Stimulated activated memory B cell treated with anti-CD40 and anti-IgM and Interleukin-4, amounts not matched to agents 10 μg/mL and 1 μg/mL and 100 μg/mL, for 72 hours (primary cell): Measurements from ENCODE around the gene CACNA2D4.
A peak's percentile ranks its signal among the peaks of the same experiment; 100 is the strongest.

Experiments
- ATAC-seq: fragments of 150-1000 bp; cut with Tn5 transposase; 2 replicates; pipeline ENCODE4 v1.10.0; 2021
- H3K27ac Mint-ChIP-seq: one replicate; pipeline ENCODE4 v1.8.0; 2022; ENCODE audit warnings: mild to moderate bottlenecking, mixed read lengths
- H3K27me3 Mint-ChIP-seq: one replicate; pipeline ENCODE4 v1.8.0; 2022; ENCODE audit warnings: mixed read lengths
- H3K36me3 Mint-ChIP-seq: one replicate; pipeline ENCODE4 v1.8.0; 2022; ENCODE audit warnings: mixed read lengths
- H3K4me1 Mint-ChIP-seq: one replicate; pipeline ENCODE4 v1.8.0; 2022; ENCODE audit warnings: mixed read lengths
- H3K4me3 Mint-ChIP-seq: one replicate; pipeline ENCODE4 v1.8.0; 2022; ENCODE audit warnings: mild to moderate bottlenecking, moderate library complexity, mixed read lengths
- H3K9me3 Mint-ChIP-seq: one replicate; pipeline ENCODE4 v1.8.0; 2022; ENCODE audit warnings: mixed read lengths

The CACNA2D4 gene

GRCh38 chr12:1915082-1915968, 3.1 kb downstream of the CACNA2D4 start:
- no peak overlapping the region for H3K4me3 Mint-ChIP-seq
- no peaks in the 10 kb centered on the region for H3K9me3 Mint-ChIP-seq
- no peak for ATAC-seq
- peaks cover 8% of the 10 kb centered on the region for H3K36me3 Mint-ChIP-seq
- peak overlapping the region; percentile 69 for H3K27ac Mint-ChIP-seq
- H3K4me1 Mint-ChIP-seq, result peaks cover 32% of the 10 kb centered on the region
- peaks cover 13% of the 10 kb centered on the region for H3K27me3 Mint-ChIP-seq

GRCh38 chr12:1914114-1914911, 4.1 kb downstream of the CACNA2D4 start:
- no peaks in the 10 kb centered on the region for H3K9me3 Mint-ChIP-seq
- no peak for ATAC-seq
- H3K27me3 Mint-ChIP-seq, result peaks cover 13% of the 10 kb centered on the region
- H3K27ac Mint-ChIP-seq, result no peak overlapping the region
- H3K36me3 Mint-ChIP-seq, result peaks cover 6% of the 10 kb centered on the region
- peaks cover 29% of the 10 kb centered on the region for H3K4me1 Mint-ChIP-seq
- H3K4me3 Mint-ChIP-seq, result no peak overlapping the region

- peaks cover 2% of the 10 kb centered on the region for H3K9me3 Mint-ChIP-seq
- ATAC-seq, result no peak
- no peak overlapping the region for H3K4me3 Mint-ChIP-seq
- peaks cover 13% of the 10 kb centered on the region for H3K27me3 Mint-ChIP-seq
- H3K4me1 Mint-ChIP-seq, result peaks cover 23% of the 10 kb centered on the region
- H3K36me3 Mint-ChIP-seq, result peaks cover 6% of the 10 kb centered on the region
- H3K27ac Mint-ChIP-seq, result no peak overlapping the region
These were observed 4.9 kb downstream of the CACNA2D4 start for GRCh38 chr12:1913377-1914113.

GRCh38 chr12:1912580-1913376, 5.7 kb downstream of the CACNA2D4 start:
- peaks cover 6% of the 10 kb centered on the region for H3K36me3 Mint-ChIP-seq
- peaks cover 2% of the 10 kb centered on the region for H3K9me3 Mint-ChIP-seq
- peaks cover 18% of the 10 kb centered on the region for H3K27me3 Mint-ChIP-seq
- ATAC-seq, result no peak
- H3K27ac Mint-ChIP-seq, result no peak overlapping the region
- H3K4me1 Mint-ChIP-seq, result peaks cover 23% of the 10 kb centered on the region
- no peak overlapping the region for H3K4me3 Mint-ChIP-seq

GRCh38 chr12:1911598-1912575, 6.6 kb downstream of the CACNA2D4 start:
- H3K4me3 Mint-ChIP-seq, result no peak overlapping the region
- no peak for ATAC-seq
- no peak overlapping the region for H3K27ac Mint-ChIP-seq
- H3K4me1 Mint-ChIP-seq, result peaks cover 19% of the 10 kb centered on the region
- peaks cover 2% of the 10 kb centered on the region for H3K9me3 Mint-ChIP-seq
- H3K36me3 Mint-ChIP-seq, result peaks cover 6% of the 10 kb centered on the region
- H3K27me3 Mint-ChIP-seq, result peaks cover 22% of the 10 kb centered on the region

- Mint-ChIP-seq H3K4me3 (no peak overlapping the region), H3K36me3 (no peaks in the 10 kb centered on the region), H3K27me3 (peaks cover 9% of the 10 kb centered on the region), H3K4me1 (peaks cover 7% of the 10 kb centered on the region), H3K9me3 (peaks cover 2% of the 10 kb centered on the region), H3K27ac (no peak overlapping the region)
- no peak for ATAC-seq
These were observed 8.0 kb downstream of the CACNA2D4 start for GRCh38 chr12:1910468-1910867.

- peaks cover 8% of the 10 kb centered on the region for H3K27me3 Mint-ChIP-seq
- no peak for ATAC-seq
- H3K4me3 Mint-ChIP-seq, result peak overlapping the region; percentile 13
- H3K4me1 Mint-ChIP-seq, result peaks cover 7% of the 10 kb centered on the region
- peaks cover 6% of the 10 kb centered on the region for H3K9me3 Mint-ChIP-seq
- no peaks in the 10 kb centered on the region for H3K36me3 Mint-ChIP-seq
- no peak overlapping the region for H3K27ac Mint-ChIP-seq
These were observed 9.7 kb downstream of the CACNA2D4 start for GRCh38 chr12:1908758-1909157.

- Mint-ChIP-seq H3K36me3 (no peaks in the 10 kb centered on the region), H3K27ac (peak overlapping the region; percentile 27), H3K27me3 (peaks cover 8% of the 10 kb centered on the region), H3K9me3 (peaks cover 13% of the 10 kb centered on the region), H3K4me3 (peak overlapping the region; percentile 73), H3K4me1 (peaks cover 7% of the 10 kb centered on the region)
- ATAC-seq, result peak; percentile 16
These were observed 10.5 kb downstream of the CACNA2D4 start for GRCh38 chr12:1907652-1908611.

- no peak for ATAC-seq
- Mint-ChIP-seq H3K27me3 (peaks cover 8% of the 10 kb centered on the region), H3K27ac (no peak overlapping the region), H3K4me1 (peaks cover 7% of the 10 kb centered on the region), H3K36me3 (peaks cover 6% of the 10 kb centered on the region), H3K9me3 (peaks cover 18% of the 10 kb centered on the region), H3K4me3 (no peak overlapping the region)
These were observed 11.9 kb downstream of the CACNA2D4 start for GRCh38 chr12:1906579-1906978.

- H3K36me3 Mint-ChIP-seq, result peaks cover 8% of the 10 kb centered on the region
- peaks cover 8% of the 10 kb centered on the region for H3K27me3 Mint-ChIP-seq
- H3K27ac Mint-ChIP-seq, result no peak overlapping the region
- H3K4me3 Mint-ChIP-seq, result no peak overlapping the region
- peaks cover 24% of the 10 kb centered on the region for H3K9me3 Mint-ChIP-seq
- no peak for ATAC-seq
- H3K4me1 Mint-ChIP-seq, result peaks cover 7% of the 10 kb centered on the region
These were observed 13.6 kb downstream of the CACNA2D4 start for GRCh38 chr12:1904875-1905274.

- Mint-ChIP-seq H3K4me3 (no peak overlapping the region), H3K9me3 (peaks cover 20% of the 10 kb centered on the region), H3K27ac (no peak overlapping the region), H3K36me3 (peaks cover 23% of the 10 kb centered on the region), H3K4me1 (no peaks in the 10 kb centered on the region), H3K27me3 (peaks cover 47% of the 10 kb centered on the region)
- ATAC-seq, result no peak
These were observed 21.5 kb downstream of the CACNA2D4 start for GRCh38 chr12:1896964-1897363.

GRCh38 chr12:1890810-1891209, 27.6 kb downstream of the CACNA2D4 start:
- peaks cover 23% of the 10 kb centered on the region for H3K36me3 Mint-ChIP-seq
- ATAC-seq, result no peak
- H3K4me3 Mint-ChIP-seq, result no peak overlapping the region
- H3K27me3 Mint-ChIP-seq, result peaks cover 74% of the 10 kb centered on the region
- H3K9me3 Mint-ChIP-seq, result peaks cover 19% of the 10 kb centered on the region
- no peak overlapping the region for H3K27ac Mint-ChIP-seq
- no peaks in the 10 kb centered on the region for H3K4me1 Mint-ChIP-seq
